Gastrocnemius medialis (tissue), 4 donors: ENCODE measurements around the gene ISG20L2.

Experiments used
- CTCF ChIP-seq, 5 experiments: fragments of 450-650 bp in 3 of 5; fragments of 200-600 bp in 2 of 5; sonication (generic) in 2 of 5; IDR thresholded peaks in 4 of 5; conservative IDR thresholded peaks in 1 of 5; 1 replicate in 4 of 5; 2 replicates in 1 of 5; pipeline ENCODE4 v1.5.1; 2016 to 2019; ENCODE audit warnings: antibody characterized with exemption in 5 of 5, mild to moderate bottlenecking in 3 of 5, moderate library complexity in 3 of 5
- POLR2A ChIP-seq, 2 donors: fragments of 450-650 bp; IDR thresholded peaks; one replicate each; pipeline ENCODE4 v1.6.1; 2017; ENCODE audit warnings: antibody characterized with exemption in 2 of 2, mild to moderate bottlenecking in 2 of 2, moderate library complexity in 2 of 2

DNA sequence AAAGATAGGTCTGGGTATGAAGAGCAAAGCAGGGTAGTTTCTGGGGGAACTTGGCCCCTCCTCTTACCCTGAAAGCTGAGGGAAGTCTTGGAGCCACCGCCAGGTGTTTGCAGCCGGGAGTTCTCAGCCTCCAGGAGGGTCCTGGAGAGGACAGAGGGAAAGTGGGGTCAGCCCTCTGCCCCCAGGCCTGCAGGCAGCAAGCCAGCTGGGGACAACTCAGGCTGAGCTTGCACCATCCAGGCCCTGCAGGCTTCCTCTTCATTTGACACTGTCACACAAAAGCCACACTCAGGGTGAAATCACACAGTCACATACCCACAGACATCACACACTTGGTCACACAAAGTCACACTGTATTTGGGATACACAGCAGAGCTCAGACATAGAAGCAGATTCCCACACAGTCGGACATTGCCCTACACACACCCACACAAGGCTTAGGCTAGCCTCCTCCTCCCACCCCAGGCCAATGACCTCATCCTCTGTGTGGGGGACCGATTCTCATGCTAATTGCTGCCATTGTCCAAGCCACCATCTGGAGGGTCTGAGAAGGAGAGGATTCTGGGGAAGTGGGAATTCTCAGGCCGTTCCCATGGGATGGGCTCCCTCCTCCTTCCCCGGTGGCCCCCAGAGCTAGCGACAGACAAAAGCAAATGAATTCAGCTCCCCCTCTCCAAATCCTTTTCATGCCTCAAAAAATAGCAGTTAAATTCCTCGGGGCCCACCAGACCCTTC lies 55.0 kb downstream of the ISG20L2 start:
- TF ChIP-seq POLR2A (IDR thresholded peaks at IDR 0.05) (no peak), CTCF (IDR thresholded peaks at IDR 0.05 in 4 of 5, conservative IDR thresholded peaks at IDR 0.05 in 1 of 5) (no peak)
